Measurements from ENCODE around the gene LTBP3. TPM values are rescaled to one million over a fixed set of nuclear protein-coding genes. Genes with fewer than 3 reads are reported as not detected.

The LTBP3 gene
- total RNA-seq, 2 donors from 2014 or later: 492 to 512 TPM

- Histone ChIP-seq H3K4me3 (peak overlapping the region; percentile 93), H3K9me3 (no peaks in the 10 kb centered on the region), H3K27ac (peak overlapping the region; percentile 96 to 97), H3K27me3 (replicated peaks; ENCODE audit: insufficient read depth) (no peaks in the 10 kb centered on the region), H3K4me1 (ENCODE audit: control insufficient read depth in 1 of 2, low read depth in 2 of 2) (peaks cover 38 to 61% of the 10 kb centered on the region in 2 donors), H3K36me3 (peaks cover 9% of the 10 kb centered on the region)
- DNase-seq (ENCODE audit: low spot score) (no peak), ATAC-seq (ENCODE audit: insufficient number of reproducible peaks, low FRiP score, low read depth) (no peak)
- TF ChIP-seq CTCF (IDR thresholded peaks at IDR 0.05): no peak
Observed at GRCh38 chr11:65574811-65575567, 16.8 kb upstream of the LTBP3 start.

DNA sequence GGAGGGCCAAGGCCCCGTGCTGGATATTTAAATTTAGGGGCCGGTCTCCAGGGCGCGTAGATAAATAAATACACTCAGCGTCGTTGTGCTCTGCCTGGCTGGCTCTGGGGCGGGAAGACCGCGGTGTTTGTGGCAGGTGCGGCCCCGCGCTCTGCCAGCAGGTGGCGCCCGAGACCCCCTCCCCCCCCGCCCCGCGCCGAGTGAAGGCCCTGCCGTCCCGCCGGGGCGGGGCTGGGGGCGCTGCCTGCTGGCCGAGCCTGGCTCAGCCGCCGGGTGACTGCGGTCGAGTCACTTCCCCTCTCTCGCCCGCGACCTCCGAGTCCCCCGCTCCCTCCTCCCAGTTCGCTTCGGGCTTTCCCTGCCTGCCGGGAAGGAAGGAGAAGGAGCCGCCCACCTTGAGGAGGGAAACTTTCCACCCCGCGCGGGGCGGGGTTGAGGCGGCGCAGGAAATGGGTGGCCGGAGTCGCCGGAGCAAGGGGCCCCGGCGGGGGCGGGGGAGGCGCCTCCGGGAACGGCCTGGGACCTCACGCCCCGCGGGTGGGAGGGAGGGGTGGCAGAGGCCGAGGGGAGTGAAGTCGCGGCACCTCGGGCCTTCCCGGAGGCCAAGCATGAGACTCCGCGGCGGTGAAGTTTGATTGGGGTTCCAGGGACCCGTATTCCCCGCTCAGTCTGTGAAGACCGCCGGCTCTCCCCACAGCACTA, 16.1 kb upstream of the LTBP3 start:
- Histone ChIP-seq H3K36me3 (peaks cover 2% of the 10 kb centered on the region), H3K27me3 (replicated peaks; ENCODE audit: insufficient read depth) (no peaks in the 10 kb centered on the region), H3K4me1 (ENCODE audit: control insufficient read depth in 1 of 2, low read depth in 2 of 2) (peaks cover 39 to 62% of the 10 kb centered on the region in 2 donors), H3K27ac (peak overlapping the region; percentile 96 to 97), H3K4me3 (peak overlapping the region; percentile 93), H3K9me3 (no peaks in the 10 kb centered on the region)
- TF ChIP-seq CTCF (IDR thresholded peaks at IDR 0.05): peak; percentile 99
- ATAC-seq (ENCODE audit: insufficient number of reproducible peaks, low FRiP score, low read depth) (peak; percentile 13), DNase-seq (ENCODE audit: low spot score) (peak; percentile 80)

DNA sequence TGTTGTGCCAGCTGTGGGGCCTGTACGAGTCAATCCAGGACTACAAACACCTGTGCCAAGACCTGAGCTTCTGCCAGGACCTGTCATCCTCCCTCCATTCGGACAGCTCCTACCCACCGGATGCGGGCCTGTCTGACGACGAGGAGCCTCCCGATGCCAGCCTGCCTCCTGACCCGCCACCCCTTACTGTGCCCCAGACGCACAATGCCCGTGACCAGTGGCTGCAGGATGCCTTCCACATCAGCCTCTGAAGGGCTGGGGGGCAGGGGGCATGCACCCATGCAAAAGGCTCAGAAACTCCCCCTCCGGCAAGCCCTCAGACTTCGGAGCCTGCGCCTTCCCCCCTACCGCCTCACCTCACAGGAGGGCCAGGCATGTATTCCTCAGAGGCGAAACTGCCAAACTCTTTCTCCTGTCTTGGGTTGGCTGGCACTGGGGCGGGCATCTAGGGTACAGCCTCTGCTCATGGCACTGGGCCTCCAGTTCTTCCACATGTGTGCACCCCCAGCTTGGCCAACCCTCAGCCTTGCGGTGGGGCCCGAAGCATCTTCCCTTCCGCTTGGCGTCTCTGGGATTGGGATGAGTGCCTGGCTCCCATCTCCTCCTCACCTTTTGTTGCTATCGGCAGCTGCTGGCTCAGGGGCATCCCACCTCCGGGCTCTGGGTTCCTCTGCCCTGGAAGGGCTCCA, 15.4 kb upstream of the LTBP3 start:
- no peak for TF ChIP-seq CTCF (IDR thresholded peaks at IDR 0.05)
- DNase-seq (ENCODE audit: low spot score) (no peak), ATAC-seq (ENCODE audit: insufficient number of reproducible peaks, low FRiP score, low read depth) (no peak)
- Histone ChIP-seq H3K27ac (peak overlapping the region; percentile 79 to 96), H3K9me3 (no peaks in the 10 kb centered on the region), H3K4me3 (peak overlapping the region; percentile 93), H3K36me3 (no peaks in the 10 kb centered on the region), H3K27me3 (replicated peaks; ENCODE audit: insufficient read depth) (no peaks in the 10 kb centered on the region), H3K4me1 (ENCODE audit: control insufficient read depth in 1 of 2, low read depth in 2 of 2) (peaks cover 42 to 62% of the 10 kb centered on the region in 2 donors)

DNA sequence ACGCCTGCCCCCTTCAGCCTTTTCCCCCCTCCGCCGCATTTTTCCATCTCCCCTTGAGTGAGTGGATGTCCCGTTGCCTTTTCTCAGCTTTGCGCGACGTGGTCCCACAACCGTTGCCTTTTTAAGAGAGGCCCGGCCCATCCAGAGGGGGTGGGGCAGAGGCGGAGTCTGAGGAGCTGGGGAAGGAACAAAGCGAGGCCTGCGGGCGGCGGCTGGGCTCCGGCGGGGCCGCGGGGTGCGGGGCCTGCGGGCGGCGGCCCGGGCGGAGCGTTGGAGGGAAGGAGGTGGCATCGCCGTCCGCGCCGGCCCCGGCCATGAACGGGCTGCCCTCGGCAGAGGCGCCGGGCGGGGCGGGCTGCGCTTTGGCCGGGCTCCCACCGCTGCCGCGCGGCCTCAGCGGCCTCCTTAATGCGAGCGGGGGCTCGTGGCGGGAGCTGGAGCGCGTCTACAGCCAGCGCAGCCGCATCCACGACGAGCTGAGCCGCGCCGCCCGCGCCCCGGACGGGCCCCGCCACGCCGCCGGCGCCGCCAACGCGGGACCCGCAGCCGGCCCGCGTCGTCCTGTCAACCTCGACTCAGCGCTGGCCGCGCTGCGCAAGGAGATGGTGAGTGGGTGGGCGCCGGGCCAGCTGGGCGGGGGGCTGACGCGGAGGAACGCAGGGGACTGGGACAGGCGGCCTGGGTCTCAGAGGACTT, 14.3 kb upstream of the LTBP3 start, which contains the start of gene FAM89B:
Gene FAM89B, plus strand, starts transcription at position 183 of the 696 bp plus-strand sequence. Its CDS starts 132 bp downstream, at position 315.
- TF ChIP-seq CTCF (IDR thresholded peaks at IDR 0.05): no peak
- no peaks in the 10 kb centered on the region for H3K36me3 ChIP-seq
- H3K27ac ChIP-seq: peak within 1 kb of the TSS; percentile 79 to 96
- DNase-seq (ENCODE audit: low spot score): peak; percentile 88
- H3K9me3 ChIP-seq: no peaks in the 10 kb centered on the region
- peaks cover 38 to 60% of the 10 kb centered on the region in 2 donors for H3K4me1 ChIP-seq (ENCODE audit: control insufficient read depth in 1 of 2, low read depth in 2 of 2)
- peak within 1 kb of the TSS; percentile 93 for H3K4me3 ChIP-seq
- ATAC-seq (ENCODE audit: insufficient number of reproducible peaks, low FRiP score, low read depth): no peak
- no peaks in the 10 kb centered on the region for H3K27me3 ChIP-seq (replicated peaks; ENCODE audit: insufficient read depth)
